Panc1 (cell line): ENCODE measurements around the gene HES3. TPM values are rescaled to one million over a fixed set of nuclear protein-coding genes. Genes with fewer than 3 reads are reported as not detected.

ENCODE experiments used
- ATAC-seq: fragments of 200-7000 bp; cut with Tn5 transposase; 2 replicates; pipeline ENCODE4 v1.9.1; 2020; ENCODE audit warnings: mild to moderate bottlenecking, moderate library complexity
- BruUV-seq: library from RNA; stranded (reverse); fragments of 400-500 nt; replicated peaks from 2 replicates; lab custom pipeline; 2021; lab: Mats Ljungman, UMichigan
- CTCF ChIA-PET: fragments of 300-600 bp; sonication (Branson Sonifier 250); formaldehyde crosslinking; loops from one replicate; lab custom pipeline; 2022; ENCODE audit warnings: antibody characterized with exemption; lab: Charles Lee
- POLR2A ChIA-PET: fragments of 300-600 bp; sonication (Branson Sonifier 250); formaldehyde crosslinking; loops from one replicate; lab custom pipeline; 2022; ENCODE audit warnings: antibody characterized with exemption; lab: Charles Lee
- DNase-seq: peaks from one replicate; pipeline ENCODE4 v3.0.0-alpha.2; 2010; ENCODE audit warnings: low read depth, low spot score
- H3K27ac ChIP-seq: 2 replicates; pipeline ENCODE4 v1.5.1; 2011; ENCODE audit warnings: mild to moderate bottlenecking, low read length, inconsistent platforms
- H3K27me3 ChIP-seq: fragments of 200-500 bp; sonication (Bioruptor generic); 2 replicates; pipeline ENCODE4 v1.6.0; 2014; ENCODE audit warnings: low read length, inconsistent platforms; ENCODE audit not compliant: control insufficient read depth, insufficient read depth
- H3K36me3 ChIP-seq: fragments of 200-500 bp; sonication (Bioruptor generic); 2 replicates; pipeline ENCODE4 v1.5.1; 2014; ENCODE audit warnings: inconsistent platforms, mild to moderate bottlenecking, low read length, moderate library complexity; ENCODE audit not compliant: control insufficient read depth, insufficient read depth
- H3K4me1 ChIP-seq: 2 replicates; pipeline ENCODE4 v1.5.1; 2011; ENCODE audit warnings: inconsistent platforms, mild to moderate bottlenecking, low read length, moderate library complexity; ENCODE audit not compliant: control insufficient read depth, insufficient read depth
- H3K4me3 ChIP-seq, 2 experiments: 2 replicates each; pipeline ENCODE4 v1.5.1; 2011 to 2012; ENCODE audit warnings: low read depth in 2 of 2, low read length in 2 of 2, mild to moderate bottlenecking in 2 of 2, inconsistent platforms in 1 of 2, moderate library complexity in 1 of 2
- H3K9me3 ChIP-seq: fragments of 200-500 bp; sonication (Bioruptor generic); 2 replicates; pipeline ENCODE4 v1.5.1; 2014; ENCODE audit warnings: low read depth, mild to moderate bottlenecking, inconsistent platforms, low read length, moderate library complexity; ENCODE audit not compliant: control insufficient read depth, insufficient read depth
- POLR2AphosphoS5 ChIP-seq: IDR thresholded peaks from 2 replicates; pipeline ENCODE4 v1.6.1; 2012; ENCODE audit warnings: mild to moderate bottlenecking, low read depth, low read length, moderate library complexity
- SIN3A ChIP-seq: IDR thresholded peaks from 2 replicates; pipeline ENCODE4 v1.6.1; 2012; ENCODE audit warnings: low read depth, mild to moderate bottlenecking, low read length, moderate library complexity, borderline replicate concordance; ENCODE audit not compliant: insufficient read depth
- TCF7L2 ChIP-seq: IDR thresholded peaks from 2 replicates; pipeline ENCODE4 v1.6.1; 2011; ENCODE audit warnings: mild to moderate bottlenecking, low read depth, low read length, inconsistent platforms
- in situ Hi-C: cut with HindIII; loops from 2 replicates; pipeline ENCODE4 v1.10.0; 2016; ENCODE audit warnings: low sequenced_read_pairs, low pct_unique_long_range_greater_than_20kb
- intact Hi-C: fragments of 100-400 bp; cut with micrococcal nuclease; formaldehyde crosslinking; loops from one replicate; pipeline ENCODE4 v1.10.0; 2022; ENCODE audit not compliant: unreplicated experiment
- total RNA-seq: library from RNA; stranded (reverse); gene quantifications from one replicate; pipeline ENCODE4 v1.2.1, GENCODE V29; 2021; ENCODE audit not compliant: unreplicated experiment
- TF ChIP-seq, protein P1 (sequence below): fragments of 450-650 bp; IDR thresholded peaks from 2 replicates; pipeline ENCODE4 v1.5.1; 2017; ENCODE audit warnings: mild to moderate bottlenecking
- TF ChIP-seq, protein P2 (sequence below), 2 experiments: IDR thresholded peaks; 2 replicates each; pipeline ENCODE4 v1.6.1; 2011 to 2012; ENCODE audit warnings: low read depth in 2 of 2, control low read depth in 1 of 2, low read length in 1 of 2, mild to moderate bottlenecking in 1 of 2, moderate library complexity in 1 of 2; ENCODE audit not compliant: insufficient read depth in 1 of 2

The HES3 gene
- total RNA-seq, 1 experiment from 2014 or later = not detected

- Histone ChIP-seq H3K9me3 (no peaks in the 10 kb centered on the region), H3K27ac (no peak overlapping the region), H3K36me3 (peaks cover 2% of the 10 kb centered on the region; the same call in 1 of the 2 replicates), H3K4me1 (peaks cover 5% of the 10 kb centered on the region), H3K4me3 (peak overlapping the region in 1 of 2 experiments; percentile 18; a peak in 1 of 4 replicates), H3K27me3 (no peaks in the 10 kb centered on the region)
- intact Hi-C loops (no loop called here), in situ Hi-C loops (no loop called here)
- no peak for DNase-seq
- ChIA-PET CTCF (interaction anchor here (0.6 kb wide), 1 partner anchor 13 kb away, joined by 3 read pairs; no protein-coding TSS in a partner anchor), POLR2A (no interaction called here)
- no TSS peak for BruUV-seq
- TF ChIP-seq, protein P1, sequence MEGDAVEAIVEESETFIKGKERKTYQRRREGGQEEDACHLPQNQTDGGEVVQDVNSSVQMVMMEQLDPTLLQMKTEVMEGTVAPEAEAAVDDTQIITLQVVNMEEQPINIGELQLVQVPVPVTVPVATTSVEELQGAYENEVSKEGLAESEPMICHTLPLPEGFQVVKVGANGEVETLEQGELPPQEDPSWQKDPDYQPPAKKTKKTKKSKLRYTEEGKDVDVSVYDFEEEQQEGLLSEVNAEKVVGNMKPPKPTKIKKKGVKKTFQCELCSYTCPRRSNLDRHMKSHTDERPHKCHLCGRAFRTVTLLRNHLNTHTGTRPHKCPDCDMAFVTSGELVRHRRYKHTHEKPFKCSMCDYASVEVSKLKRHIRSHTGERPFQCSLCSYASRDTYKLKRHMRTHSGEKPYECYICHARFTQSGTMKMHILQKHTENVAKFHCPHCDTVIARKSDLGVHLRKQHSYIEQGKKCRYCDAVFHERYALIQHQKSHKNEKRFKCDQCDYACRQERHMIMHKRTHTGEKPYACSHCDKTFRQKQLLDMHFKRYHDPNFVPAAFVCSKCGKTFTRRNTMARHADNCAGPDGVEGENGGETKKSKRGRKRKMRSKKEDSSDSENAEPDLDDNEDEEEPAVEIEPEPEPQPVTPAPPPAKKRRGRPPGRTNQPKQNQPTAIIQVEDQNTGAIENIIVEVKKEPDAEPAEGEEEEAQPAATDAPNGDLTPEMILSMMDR = 0 out of 2 replicates have a peak, but pooled peaks have one; percentile 22
- TF ChIP-seq POLR2AphosphoS5 (no peak), TCF7L2 (no peak)
- ATAC-seq = no peak
Measured at GRCh38 chr1:6208723-6209660, 35.0 kb upstream of the HES3 start.

GRCh38 chr1:6209661-6210580, 34.1 kb upstream of the HES3 start:
- Histone ChIP-seq H3K27ac (no peak overlapping the region), H3K4me1 (peaks cover 5% of the 10 kb centered on the region), H3K9me3 (no peaks in the 10 kb centered on the region), H3K27me3 (no peaks in the 10 kb centered on the region), H3K4me3 (peak overlapping the region in 1 of 2 experiments; percentile 18; a peak in 1 of 4 replicates), H3K36me3 (peaks cover 2% of the 10 kb centered on the region; the same call in 1 of the 2 replicates)
- POLR2A ChIA-PET = no interaction called here
- in situ Hi-C loops = no loop called here
- ATAC-seq (no peak), DNase-seq (no peak)
- TF ChIP-seq TCF7L2 (no peak), SIN3A (no peak), POLR2AphosphoS5 (no peak)
- TF ChIP-seq, protein P2, sequence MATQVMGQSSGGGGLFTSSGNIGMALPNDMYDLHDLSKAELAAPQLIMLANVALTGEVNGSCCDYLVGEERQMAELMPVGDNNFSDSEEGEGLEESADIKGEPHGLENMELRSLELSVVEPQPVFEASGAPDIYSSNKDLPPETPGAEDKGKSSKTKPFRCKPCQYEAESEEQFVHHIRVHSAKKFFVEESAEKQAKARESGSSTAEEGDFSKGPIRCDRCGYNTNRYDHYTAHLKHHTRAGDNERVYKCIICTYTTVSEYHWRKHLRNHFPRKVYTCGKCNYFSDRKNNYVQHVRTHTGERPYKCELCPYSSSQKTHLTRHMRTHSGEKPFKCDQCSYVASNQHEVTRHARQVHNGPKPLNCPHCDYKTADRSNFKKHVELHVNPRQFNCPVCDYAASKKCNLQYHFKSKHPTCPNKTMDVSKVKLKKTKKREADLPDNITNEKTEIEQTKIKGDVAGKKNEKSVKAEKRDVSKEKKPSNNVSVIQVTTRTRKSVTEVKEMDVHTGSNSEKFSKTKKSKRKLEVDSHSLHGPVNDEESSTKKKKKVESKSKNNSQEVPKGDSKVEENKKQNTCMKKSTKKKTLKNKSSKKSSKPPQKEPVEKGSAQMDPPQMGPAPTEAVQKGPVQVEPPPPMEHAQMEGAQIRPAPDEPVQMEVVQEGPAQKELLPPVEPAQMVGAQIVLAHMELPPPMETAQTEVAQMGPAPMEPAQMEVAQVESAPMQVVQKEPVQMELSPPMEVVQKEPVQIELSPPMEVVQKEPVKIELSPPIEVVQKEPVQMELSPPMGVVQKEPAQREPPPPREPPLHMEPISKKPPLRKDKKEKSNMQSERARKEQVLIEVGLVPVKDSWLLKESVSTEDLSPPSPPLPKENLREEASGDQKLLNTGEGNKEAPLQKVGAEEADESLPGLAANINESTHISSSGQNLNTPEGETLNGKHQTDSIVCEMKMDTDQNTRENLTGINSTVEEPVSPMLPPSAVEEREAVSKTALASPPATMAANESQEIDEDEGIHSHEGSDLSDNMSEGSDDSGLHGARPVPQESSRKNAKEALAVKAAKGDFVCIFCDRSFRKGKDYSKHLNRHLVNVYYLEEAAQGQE (IDR thresholded peaks at IDR 0.05; ENCODE audit: insufficient read depth in 1 of 2, low read depth in 2 of 2, low read length in 1 of 2) = no peak
- TF ChIP-seq, protein P1 = no peak
- CTCF ChIA-PET = interaction anchor here (0.6 kb wide), 1 partner anchor 12 kb away, joined by 3 read pairs; no protein-coding TSS in a partner anchor
- intact Hi-C loops = no loop called here
- BruUV-seq = no TSS peak
